ENCODE results near the gene PARD3B.

- no peak for TF ChIP-seq POLR2A (IDR thresholded peaks at IDR 0.05; ENCODE audit: low read length)
- TF ChIP-seq GATA1 (IDR thresholded peaks at IDR 0.05; ENCODE audit: low read depth, low read length): no peak
Observed at GRCh38 chr2:205428811-205429210, 883.5 kb downstream of the PARD3B start.

Data from erythroblast (primary cell).